NCI-H460 (cell line): ENCODE results near the gene ADAMTS13. TPM values are rescaled to one million over a fixed set of nuclear protein-coding genes. Genes with fewer than 3 reads are reported as not detected.

ENCODE experiments used
- DNase-seq: peaks from one replicate; pipeline ENCODE4 v3.0.0-alpha.2; 2016; ENCODE audit warnings: low read depth; ENCODE audit errors: extremely low read depth
- total RNA-seq: library from RNA; depleted of rRNA; stranded (reverse); fragments of >200 nt; shearing (Covaris generic); gene quantifications from 2 replicates; pipeline ENCODE4 v1.2.3, GENCODE V29; 2014; rRNA removed

ADAMTS13 gene
- total RNA-seq, 1 experiment from 2014 or later: 0.40 TPM

GRCh38 chr9:133505186-133505830 is 83.1 kb downstream of the ADAMTS13 start:
- no peak for DNase-seq

DNA sequence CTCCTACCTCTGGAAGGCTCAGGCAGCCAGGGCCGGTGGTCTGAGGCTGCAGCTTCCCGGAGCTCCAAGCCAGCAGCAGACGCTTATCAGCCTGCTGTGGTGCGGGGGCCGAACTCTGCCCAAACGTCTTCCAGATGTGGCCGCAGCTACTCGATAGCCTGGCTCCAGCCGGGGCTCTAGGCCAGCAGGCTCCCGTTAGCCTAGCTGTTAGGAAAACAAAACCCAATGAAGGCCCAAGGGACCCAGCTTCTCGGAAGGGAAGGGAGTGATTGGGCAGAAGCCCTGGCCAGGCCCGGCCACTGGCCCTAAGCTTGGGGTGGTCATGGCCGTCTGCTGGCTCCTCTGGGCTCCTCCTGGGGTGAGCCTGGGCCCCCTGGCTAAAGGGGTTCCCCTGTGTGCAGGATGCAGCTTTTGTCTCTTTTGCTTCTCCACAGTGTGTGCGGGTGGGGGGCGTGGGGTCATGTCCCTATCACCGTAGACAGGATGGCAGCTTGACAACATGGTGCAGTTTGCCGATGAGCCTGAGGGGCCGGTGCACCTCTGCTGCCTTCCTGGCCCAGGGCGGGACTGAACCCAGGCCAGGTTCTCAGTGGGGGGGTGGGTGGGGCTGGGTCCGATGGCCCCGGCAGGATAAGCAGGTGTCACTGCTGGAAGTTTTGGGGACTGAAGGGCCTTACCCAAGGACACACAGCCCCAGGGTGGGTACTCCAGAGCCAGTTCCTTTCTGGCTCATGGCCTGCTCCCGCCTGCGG is 83.9 kb downstream of the ADAMTS13 start:
- DNase-seq: no peak

GRCh38 chr9:133506653-133507038 is 84.5 kb downstream of the ADAMTS13 start:
- DNase-seq: no peak

DNA sequence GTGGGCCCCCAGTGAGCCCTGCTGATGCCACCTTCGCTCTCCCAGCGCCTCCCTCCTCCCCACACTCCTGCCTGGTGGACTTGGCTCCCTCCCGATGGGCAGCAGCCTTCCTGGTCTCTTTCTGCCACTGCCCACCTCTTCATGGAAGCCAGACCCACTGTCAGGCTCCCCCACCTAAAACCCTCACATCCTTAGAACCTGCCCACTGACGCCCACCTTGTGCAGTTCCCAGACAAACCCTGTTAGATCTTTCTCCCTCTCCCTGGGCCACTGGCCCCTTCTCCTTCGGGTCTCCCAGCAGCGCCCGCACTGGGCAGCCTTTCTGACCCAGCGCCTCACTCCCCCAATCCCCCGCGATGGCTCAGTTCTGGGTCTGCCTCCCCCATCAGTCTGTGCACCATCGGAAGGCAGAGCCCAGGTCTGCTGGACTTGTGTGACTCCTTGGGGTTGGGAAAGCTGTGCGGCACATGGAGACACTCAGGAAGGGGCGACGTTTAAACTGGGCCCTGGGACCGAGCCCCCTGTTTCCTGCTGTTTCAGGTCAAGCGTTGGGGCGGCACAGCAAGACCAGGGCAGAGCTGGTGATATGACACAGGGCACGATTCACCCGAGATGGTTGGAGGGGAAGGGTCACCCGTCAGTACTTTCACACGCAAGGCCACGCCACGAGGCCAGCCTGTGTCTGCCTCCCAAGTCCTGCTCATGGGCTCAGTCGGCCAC is 85.2 kb downstream of the ADAMTS13 start:
- no peak for DNase-seq

- no peak for DNase-seq
Observed at GRCh38 chr9:133508046-133508445, 85.9 kb downstream of the ADAMTS13 start.

Other genes starting within 250 kb of the ADAMTS13 start
- gene OBP2B, start 213.1 kb upstream of the ADAMTS13 start, total RNA-seq: not detected in 2 replicates
- not detected in 2 replicates for gene ABO, start 147.2 kb upstream of the ADAMTS13 start, total RNA-seq
- 18.3 and 20.6 TPM in 2 replicates for gene SURF6, start 86.2 kb upstream of the ADAMTS13 start, total RNA-seq
- gene MED22, start 74.2 kb upstream of the ADAMTS13 start, total RNA-seq: 16.9 and 17.0 TPM in 2 replicates
- 2,700 and 2,738 TPM in 2 replicates for gene RPL7A, start 74.1 kb upstream of the ADAMTS13 start, total RNA-seq
- gene SURF1, start 65.9 kb upstream of the ADAMTS13 start, total RNA-seq: 17.3 and 23.8 TPM in 2 replicates
- gene SURF2, start 65.8 kb upstream of the ADAMTS13 start, total RNA-seq: 51.3 and 52.6 TPM in 2 replicates
- 212 and 214 TPM in 2 replicates for gene SURF4, start 46.3 kb upstream of the ADAMTS13 start, total RNA-seq
- gene STKLD1, start 46.0 kb upstream of the ADAMTS13 start, total RNA-seq: 0.59 TPM in 1 of 2 replicates, not detected in the other
- gene REXO4, start 4.4 kb upstream of the ADAMTS13 start, total RNA-seq: 22.1 and 27.1 TPM in 2 replicates
- 2.7 and 4.1 TPM in 2 replicates for gene CACFD1, start 37.6 kb downstream of the ADAMTS13 start, total RNA-seq
- gene SLC2A6, start 56.7 kb downstream of the ADAMTS13 start, total RNA-seq: 4.0 and 4.4 TPM in 2 replicates
- not detected in 2 replicates for gene MYMK, start 102.6 kb downstream of the ADAMTS13 start, total RNA-seq
- not detected in 2 replicates for gene ADAMTSL2, start 112.3 kb downstream of the ADAMTS13 start, total RNA-seq
- not detected in 2 replicates for gene FAM163B, start 187.0 kb downstream of the ADAMTS13 start, total RNA-seq
- not detected in 2 replicates for gene DBH, start 214.0 kb downstream of the ADAMTS13 start, total RNA-seq